Activated naive CD4-positive, alpha-beta T cell treated with anti-CD3 and anti-CD28 coated beads, Interleukin-2, amount 10 ng/mL, durations not matched to agents 7 days and 5 days (primary cell): Measurements from ENCODE around the gene JADE1.

Source experiments
- CTCF ChIA-PET: fragments of 350-600 bp; sonication (Branson Sonifier 250); formaldehyde crosslinking; loops from one replicate; lab custom pipeline; 2021; ENCODE audit warnings: antibody characterized with exemption; lab: Charles Lee
- DNase-seq: peaks from one replicate; pipeline ENCODE4 v3.0.0-alpha.2; 2020
- H3K27ac Mint-ChIP-seq: one replicate; pipeline ENCODE4 v1.8.0; 2021; ENCODE audit warnings: mild to moderate bottlenecking, moderate library complexity, mixed read lengths
- H3K27me3 Mint-ChIP-seq: one replicate; pipeline ENCODE4 v1.8.0; 2021; ENCODE audit warnings: mild to moderate bottlenecking, mixed read lengths
- H3K36me3 Mint-ChIP-seq: one replicate; pipeline ENCODE4 v1.8.0; 2021; ENCODE audit warnings: mixed read lengths
- H3K4me1 Mint-ChIP-seq: one replicate; pipeline ENCODE4 v1.8.0; 2021; ENCODE audit warnings: mixed read lengths
- H3K4me3 Mint-ChIP-seq: one replicate; pipeline ENCODE4 v1.8.0; 2021; ENCODE audit warnings: mild to moderate bottlenecking, moderate library complexity, mixed read lengths
- H3K9me3 Mint-ChIP-seq: one replicate; pipeline ENCODE4 v1.8.0; 2021; ENCODE audit warnings: mixed read lengths

JADE1 gene

DNA sequence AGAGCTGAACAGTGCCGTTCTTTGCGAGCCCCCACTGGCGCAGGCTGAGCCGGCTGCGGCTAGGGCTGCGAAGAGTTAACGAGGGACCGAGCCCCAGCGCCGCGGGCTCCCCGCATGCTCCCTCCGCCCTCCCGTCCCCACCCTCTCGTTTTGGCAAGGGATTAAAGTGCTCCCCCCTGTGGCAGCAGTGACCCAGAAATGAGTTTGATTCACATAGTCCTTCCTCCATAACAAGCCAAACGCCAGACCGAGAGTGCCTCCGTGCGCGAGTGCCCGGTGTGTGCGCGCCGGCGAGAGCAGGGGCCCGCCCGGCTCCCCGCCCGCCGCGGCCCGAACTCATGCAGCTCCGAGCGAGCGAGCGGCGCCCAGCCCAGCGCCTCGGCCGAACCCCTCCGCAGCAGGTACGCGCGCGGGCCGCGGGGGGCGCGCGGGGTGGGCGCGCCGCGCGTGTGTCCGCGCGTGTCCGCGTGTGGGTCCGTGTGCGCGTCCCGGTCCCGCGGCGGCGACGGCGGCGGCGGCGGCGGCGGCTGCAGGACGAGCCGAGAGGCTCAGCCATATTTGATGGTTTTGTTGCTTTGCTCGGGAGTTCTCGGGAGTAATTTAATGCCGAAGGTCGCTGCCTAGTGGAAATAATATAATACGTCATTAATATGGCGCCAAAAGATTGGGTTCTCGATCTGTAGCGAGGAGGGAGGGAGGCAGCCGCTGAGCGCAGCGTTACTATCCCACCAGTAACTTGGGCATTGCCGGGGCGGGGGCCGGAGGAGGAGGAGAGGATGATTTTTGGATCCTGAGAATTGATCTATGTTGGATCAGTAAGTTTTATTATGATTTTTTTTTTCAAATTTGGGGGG, at the start of gene JADE1:
Gene JADE1, plus strand, starts transcription at position 224 of the 854 bp plus-strand sequence. CDS start 22,059 bp downstream, outside the sequence.
- CTCF ChIA-PET, result interaction anchor here (0.8 to 1.2 kb wide), 3 partner anchors 9 to 236 kb away, joined by 3 to 5 read pairs (median 5); no protein-coding TSS in a partner anchor
- Mint-ChIP-seq H3K36me3 (peaks cover 4% of the 10 kb centered on the region), H3K27me3 (no peaks in the 10 kb centered on the region), H3K4me1 (peaks cover 13% of the 10 kb centered on the region), H3K9me3 (no peaks in the 10 kb centered on the region), H3K4me3 (peak within 1 kb of the TSS; percentile 98), H3K27ac (peak within 1 kb of the TSS; percentile 100)
- DNase-seq, result peak; percentile 95

DNA sequence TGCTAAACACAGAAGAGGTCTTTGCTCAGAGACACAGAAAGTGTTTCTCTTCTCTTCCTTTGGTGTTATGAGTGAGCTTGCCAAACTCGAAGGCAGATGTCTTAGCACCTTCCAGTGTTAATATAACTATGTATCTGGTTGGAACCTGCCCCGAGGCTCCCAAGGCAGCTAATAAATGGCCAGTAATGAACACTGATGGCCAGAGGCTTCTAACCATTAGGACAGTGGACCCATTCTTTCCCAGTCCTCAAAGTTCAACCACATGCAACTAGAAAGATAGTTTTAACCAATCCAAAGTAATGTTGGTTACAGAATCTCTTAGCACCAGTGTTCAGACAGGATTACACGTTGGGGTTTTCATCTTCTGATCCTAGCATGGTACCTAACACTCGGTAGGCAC, 42.7 kb upstream of the JADE1 start:
- Mint-ChIP-seq H3K36me3 (no peaks in the 10 kb centered on the region), H3K4me1 (peaks cover 3% of the 10 kb centered on the region), H3K27me3 (no peaks in the 10 kb centered on the region), H3K27ac (no peak overlapping the region), H3K9me3 (no peaks in the 10 kb centered on the region), H3K4me3 (no peak overlapping the region)
- DNase-seq, result no peak
- CTCF ChIA-PET, result no interaction called here

DNA sequence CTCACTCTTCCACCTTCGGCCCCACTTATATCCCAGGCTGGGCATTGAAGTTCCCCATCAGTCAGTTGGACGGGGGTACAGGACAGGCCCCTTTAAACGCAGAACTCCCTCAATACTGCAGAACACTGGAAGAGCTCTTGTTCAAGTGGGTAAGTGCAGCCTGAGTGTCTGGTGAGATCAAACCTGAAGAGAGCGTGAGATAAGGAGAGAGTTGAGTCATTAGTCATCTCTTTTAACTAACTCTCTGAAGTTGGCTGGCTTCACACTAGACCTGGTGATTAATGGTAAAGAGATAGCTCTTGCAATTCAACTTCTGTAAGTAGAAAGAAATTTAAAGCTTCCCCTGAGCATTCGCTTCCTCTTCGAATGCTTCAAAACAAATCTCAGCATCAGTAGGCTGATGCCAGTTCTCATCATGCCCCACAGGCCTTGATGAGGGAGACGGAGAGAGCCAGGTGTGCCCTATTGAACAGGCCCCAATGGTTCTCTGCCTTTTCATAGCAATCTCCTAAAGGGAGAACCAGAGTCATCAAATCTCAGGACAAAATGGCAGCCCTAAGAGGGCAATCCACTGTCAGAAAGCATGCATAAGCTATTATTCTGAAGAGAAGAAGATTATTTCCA, 41.0 kb upstream of the JADE1 start:
- DNase-seq, result no peak
- CTCF ChIA-PET, result interaction anchor here (0.9 kb wide), 1 partner anchor 314 kb away, joined by 3 read pairs; no protein-coding TSS in a partner anchor
- no peak overlapping the region for H3K27ac Mint-ChIP-seq
- H3K9me3 Mint-ChIP-seq, result no peaks in the 10 kb centered on the region
- H3K27me3 Mint-ChIP-seq, result no peaks in the 10 kb centered on the region
- H3K36me3 Mint-ChIP-seq, result no peaks in the 10 kb centered on the region
- H3K4me3 Mint-ChIP-seq, result no peak overlapping the region
- H3K4me1 Mint-ChIP-seq, result peaks cover 3% of the 10 kb centered on the region

GRCh38 chr4:128769011-128769410, 40.5 kb upstream of the JADE1 start:
- CTCF ChIA-PET, result no interaction called here

GRCh38 chr4:128770807-128771206, 38.7 kb upstream of the JADE1 start:
- Mint-ChIP-seq H3K36me3 (no peaks in the 10 kb centered on the region), H3K9me3 (no peaks in the 10 kb centered on the region), H3K4me3 (no peak overlapping the region), H3K4me1 (peaks cover 3% of the 10 kb centered on the region), H3K27ac (no peak overlapping the region), H3K27me3 (peaks cover 3% of the 10 kb centered on the region)
- DNase-seq, result no peak
- CTCF ChIA-PET, result no interaction called here

More at GRCh38 chr4:128769011-128769410, 40.5 kb upstream of the JADE1 start:
- H3K4me3 Mint-ChIP-seq, result no peak overlapping the region
- H3K27ac Mint-ChIP-seq, result no peak overlapping the region
- no peaks in the 10 kb centered on the region for H3K9me3 Mint-ChIP-seq
- H3K27me3 Mint-ChIP-seq, result no peaks in the 10 kb centered on the region
- no peak for DNase-seq
- H3K36me3 Mint-ChIP-seq, result no peaks in the 10 kb centered on the region
- H3K4me1 Mint-ChIP-seq, result peaks cover 3% of the 10 kb centered on the region

- peaks cover 5% of the 10 kb centered on the region for H3K27me3 Mint-ChIP-seq
- H3K4me1 Mint-ChIP-seq, result peaks cover 3% of the 10 kb centered on the region
- no peak for DNase-seq
- CTCF ChIA-PET, result no interaction called here
- H3K36me3 Mint-ChIP-seq, result no peaks in the 10 kb centered on the region
- no peak overlapping the region for H3K27ac Mint-ChIP-seq
- no peaks in the 10 kb centered on the region for H3K9me3 Mint-ChIP-seq
- no peak overlapping the region for H3K4me3 Mint-ChIP-seq
Observed at GRCh38 chr4:128775477-128775876, 34.0 kb upstream of the JADE1 start.

- Mint-ChIP-seq H3K27me3 (peaks cover 5% of the 10 kb centered on the region), H3K4me1 (no peaks in the 10 kb centered on the region)
- CTCF ChIA-PET, result no interaction called here
Observed at GRCh38 chr4:128775916-128776315, 33.6 kb upstream of the JADE1 start.

DNA sequence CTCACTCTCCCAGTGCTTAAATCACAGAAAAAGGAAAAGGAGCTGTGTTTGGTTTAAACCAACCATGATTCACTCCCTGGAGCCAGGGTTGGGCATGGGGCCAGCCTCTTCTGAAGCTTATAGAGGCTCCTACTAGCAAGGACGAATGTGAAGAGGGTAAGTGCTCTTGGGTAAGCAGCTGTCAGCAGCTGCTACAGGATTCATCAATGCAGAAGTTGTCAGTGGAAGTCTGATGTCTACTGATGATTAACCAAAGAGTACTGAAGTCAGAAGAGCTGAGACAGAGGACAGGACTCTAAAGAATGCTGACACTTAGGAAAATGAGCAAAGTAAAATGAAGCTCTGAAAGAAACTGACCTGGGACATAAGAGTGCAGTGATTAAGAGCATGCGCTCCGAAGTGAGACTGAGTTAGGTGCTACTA, 32.7 kb upstream of the JADE1 start:
- CTCF ChIA-PET, result no interaction called here
- no peak for DNase-seq
- no peaks in the 10 kb centered on the region for H3K36me3 Mint-ChIP-seq
- no peak overlapping the region for H3K4me3 Mint-ChIP-seq
- H3K27ac Mint-ChIP-seq, result no peak overlapping the region
- H3K4me1 Mint-ChIP-seq, result no peaks in the 10 kb centered on the region
- H3K9me3 Mint-ChIP-seq, result no peaks in the 10 kb centered on the region
- H3K27me3 Mint-ChIP-seq, result peaks cover 5% of the 10 kb centered on the region

More at GRCh38 chr4:128775916-128776315, 33.6 kb upstream of the JADE1 start:
- H3K27ac Mint-ChIP-seq, result no peak overlapping the region
- DNase-seq, result no peak
- H3K36me3 Mint-ChIP-seq, result no peaks in the 10 kb centered on the region
- H3K4me3 Mint-ChIP-seq, result no peak overlapping the region
- no peaks in the 10 kb centered on the region for H3K9me3 Mint-ChIP-seq

DNA sequence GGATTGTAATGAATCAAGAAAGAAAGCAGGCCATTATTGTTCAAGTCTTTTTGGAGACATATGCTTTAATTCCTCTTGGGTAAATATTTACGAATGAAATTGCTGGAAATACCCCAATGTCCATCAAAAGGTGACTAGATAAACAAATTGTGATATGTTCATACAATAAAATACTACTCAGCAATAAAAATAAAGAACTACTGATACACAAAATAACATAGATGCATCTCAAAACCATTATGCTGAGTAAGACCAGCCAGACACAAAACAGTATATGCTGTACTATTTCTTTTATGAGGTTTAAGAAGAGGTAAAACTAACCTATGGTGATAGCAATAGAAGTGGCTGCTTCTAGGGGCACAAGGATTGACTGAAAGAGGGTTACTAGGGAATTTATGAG, 28.8 kb upstream of the JADE1 start:
- CTCF ChIA-PET, result no interaction called here
- Mint-ChIP-seq H3K27me3 (peaks cover 3% of the 10 kb centered on the region), H3K9me3 (no peaks in the 10 kb centered on the region), H3K4me3 (no peak overlapping the region), H3K36me3 (no peaks in the 10 kb centered on the region), H3K4me1 (no peaks in the 10 kb centered on the region), H3K27ac (no peak overlapping the region)
- no peak for DNase-seq

GRCh38 chr4:128782076-128782715, 27.3 kb upstream of the JADE1 start:
- Mint-ChIP-seq H3K4me3 (no peak overlapping the region), H3K9me3 (no peaks in the 10 kb centered on the region), H3K4me1 (no peaks in the 10 kb centered on the region), H3K27ac (no peak overlapping the region), H3K27me3 (no peaks in the 10 kb centered on the region), H3K36me3 (no peaks in the 10 kb centered on the region)
- peak; percentile 63 for DNase-seq
- CTCF ChIA-PET, result interaction anchor here (0.8 kb wide), 1 partner anchor 208 kb away, joined by 3 read pairs; no protein-coding TSS in a partner anchor

DNA sequence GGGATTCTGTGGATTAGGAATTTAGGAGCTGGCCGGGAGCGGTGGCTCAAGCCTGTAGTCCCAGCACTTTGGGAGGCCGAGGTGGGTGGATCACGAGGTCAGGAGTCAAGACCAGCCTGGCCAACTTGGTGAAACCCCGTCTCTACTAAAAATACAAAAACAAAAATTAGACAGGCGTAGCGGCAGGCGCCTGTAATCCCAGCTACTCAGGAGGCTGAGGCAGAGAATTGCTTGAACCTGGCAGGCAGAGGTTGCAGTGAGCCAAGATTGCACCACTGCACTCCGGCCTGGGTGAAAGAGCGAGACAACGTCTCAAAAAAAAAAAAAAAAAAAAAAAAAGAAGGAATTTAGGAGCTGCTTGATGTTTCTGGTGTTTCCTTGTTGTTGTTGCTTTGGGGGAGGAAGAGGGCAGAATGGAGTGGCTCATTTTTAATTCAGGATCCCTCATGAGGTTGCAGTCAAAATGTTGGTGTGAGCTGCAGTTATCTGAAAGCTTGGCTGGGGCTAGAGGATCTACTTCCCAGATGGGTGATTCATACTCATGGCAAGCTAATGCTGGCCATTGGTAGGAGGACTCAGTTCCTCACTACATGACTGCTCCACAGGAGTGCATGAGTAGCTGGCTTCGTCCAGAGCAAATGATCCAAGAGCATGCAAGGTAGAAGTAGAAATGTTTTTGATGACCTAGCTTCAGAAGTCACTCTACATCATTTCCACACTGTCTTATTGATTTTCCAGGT, 26.5 kb upstream of the JADE1 start:
- no peaks in the 10 kb centered on the region for H3K27me3 Mint-ChIP-seq
- H3K27ac Mint-ChIP-seq, result no peak overlapping the region
- DNase-seq, result no peak
- H3K4me3 Mint-ChIP-seq, result no peak overlapping the region
- H3K4me1 Mint-ChIP-seq, result no peaks in the 10 kb centered on the region
- CTCF ChIA-PET, result interaction anchor here (0.8 kb wide), 1 partner anchor 209 kb away, joined by 3 read pairs; no protein-coding TSS in a partner anchor
- H3K9me3 Mint-ChIP-seq, result no peaks in the 10 kb centered on the region
- H3K36me3 Mint-ChIP-seq, result no peaks in the 10 kb centered on the region

GRCh38 chr4:128787509-128788311, 21.8 kb upstream of the JADE1 start:
- CTCF ChIA-PET, result no interaction called here
- H3K4me1 Mint-ChIP-seq, result no peaks in the 10 kb centered on the region
- H3K4me3 Mint-ChIP-seq, result no peak overlapping the region
- no peaks in the 10 kb centered on the region for H3K9me3 Mint-ChIP-seq
- H3K27me3 Mint-ChIP-seq, result no peaks in the 10 kb centered on the region
- no peak for DNase-seq
- H3K36me3 Mint-ChIP-seq, result no peaks in the 10 kb centered on the region
- H3K27ac Mint-ChIP-seq, result no peak overlapping the region
